ENCODE data around the gene FGD4. TPM values are rescaled to one million over a fixed set of nuclear protein-coding genes. Genes with fewer than 3 reads are reported as not detected.

The FGD4 gene
- total and polyA plus RNA-seq, 7 donors: 7.8 to 19.1 (median 11.3) TPM

- intact Hi-C loops (cut with DNase I): no loop called here
- no peaks in the 10 kb centered on the region for H3K27me3 ChIP-seq
- H3K4me1 ChIP-seq: no peaks in the 10 kb centered on the region
- H3K9me3 ChIP-seq: no peaks in the 10 kb centered on the region
- peaks cover 0 to 12% (median 2%) of the 10 kb centered on the region in 4 donors for H3K36me3 ChIP-seq
- DNase-seq: no peak
- H3K4me3 ChIP-seq: no peak overlapping the region
- TF ChIP-seq POLR2AphosphoS5 (IDR thresholded peaks at IDR 0.05): no peak
- TF ChIP-seq POLR2A (IDR thresholded peaks at IDR 0.05): no peak
- TF ChIP-seq EP300 (IDR thresholded peaks at IDR 0.05): no peak
- TF ChIP-seq CTCF (IDR thresholded peaks at IDR 0.05): no peak
- WGBS, 2 donors: 91 to 94% methylated on average over 4 of the region's 4 CpGs
- H3K27ac ChIP-seq: no peak overlapping the region
Observed at GRCh38 chr12:32617534-32617933, 218.2 kb downstream of the FGD4 start.

GRCh38 chr12:32618115-32618514 lies 218.8 kb downstream of the FGD4 start:
- no peaks in the 10 kb centered on the region for H3K27me3 ChIP-seq
- TF ChIP-seq CTCF (IDR thresholded peaks at IDR 0.05) (no peak), EP300 (IDR thresholded peaks at IDR 0.05) (no peak), POLR2A (IDR thresholded peaks at IDR 0.05) (no peak), POLR2AphosphoS5 (IDR thresholded peaks at IDR 0.05) (no peak)
- no peak for DNase-seq
- H3K4me3 ChIP-seq: no peak overlapping the region
- H3K27ac ChIP-seq: no peak overlapping the region
- peaks cover 0 to 8% (median 2%) of the 10 kb centered on the region in 4 donors for H3K36me3 ChIP-seq
- WGBS, 2 donors: 83 to 88% methylated on average over 3 of the region's 3 CpGs
- no peaks in the 10 kb centered on the region for H3K4me1 ChIP-seq
- intact Hi-C loops (cut with DNase I): no loop called here
- H3K9me3 ChIP-seq: no peaks in the 10 kb centered on the region

GRCh38 chr12:32627976-32628375 lies 228.6 kb downstream of the FGD4 start:
- H3K27me3 ChIP-seq: no peaks in the 10 kb centered on the region
- no peak overlapping the region for H3K4me3 ChIP-seq
- DNase-seq: no peak
- TF ChIP-seq EP300 (IDR thresholded peaks at IDR 0.05): no peak
- TF ChIP-seq CTCF (IDR thresholded peaks at IDR 0.05): no peak
- no peak for TF ChIP-seq POLR2A (IDR thresholded peaks at IDR 0.05)
- TF ChIP-seq POLR2AphosphoS5 (IDR thresholded peaks at IDR 0.05): no peak
- no peaks in the 10 kb centered on the region for H3K9me3 ChIP-seq
- intact Hi-C loops (cut with DNase I): no loop called here
- WGBS, 2 donors: 96% methylated on average over 4 of the region's 4 CpGs
- H3K27ac ChIP-seq: no peak overlapping the region
- H3K36me3 ChIP-seq: peaks cover 0 to 42% (median 7%) of the 10 kb centered on the region in 4 donors
- no peaks in the 10 kb centered on the region for H3K4me1 ChIP-seq

GRCh38 chr12:32641287-32641901 lies 242.0 kb downstream of the FGD4 start:
- Histone ChIP-seq H3K27ac (no peak overlapping the region), H3K36me3 (peaks cover 0 to 25% (median 4%) of the 10 kb centered on the region in 4 donors), H3K27me3 (no peaks in the 10 kb centered on the region), H3K4me1 (no peaks in the 10 kb centered on the region), H3K4me3 (no peak overlapping the region), H3K9me3 (no peaks in the 10 kb centered on the region)
- DNase-seq: no peak
- TF ChIP-seq POLR2A (IDR thresholded peaks at IDR 0.05) (no peak), CTCF (IDR thresholded peaks at IDR 0.05) (no peak), EP300 (IDR thresholded peaks at IDR 0.05) (no peak), POLR2AphosphoS5 (IDR thresholded peaks at IDR 0.05) (no peak)
- WGBS, 2 donors: 89 to 90% methylated on average over 6 of the region's 6 CpGs
- intact Hi-C loops (cut with DNase I): no loop called here

GRCh38 chr12:32644431-32644830 lies 245.1 kb downstream of the FGD4 start:
- H3K36me3 ChIP-seq: peaks cover 0 to 13% (median 4%) of the 10 kb centered on the region in 4 donors
- no peaks in the 10 kb centered on the region for H3K4me1 ChIP-seq
- no peaks in the 10 kb centered on the region for H3K9me3 ChIP-seq
- no peak for TF ChIP-seq POLR2A (IDR thresholded peaks at IDR 0.05)
- no peak for TF ChIP-seq POLR2AphosphoS5 (IDR thresholded peaks at IDR 0.05)
- TF ChIP-seq CTCF (IDR thresholded peaks at IDR 0.05): no peak
- TF ChIP-seq EP300 (IDR thresholded peaks at IDR 0.05): no peak
- 81 to 85% methylated on average over 2 of the region's 2 CpGs for WGBS, 2 donors
- H3K4me3 ChIP-seq: no peak overlapping the region
- H3K27me3 ChIP-seq: no peaks in the 10 kb centered on the region
- DNase-seq: no peak
- H3K27ac ChIP-seq: no peak overlapping the region
- intact Hi-C loops (cut with DNase I): no loop called here
